CD1c-positive myeloid dendritic cell (primary cell): Measurements from ENCODE around the gene CLSTN2.

ENCODE experiments used
- DNase-seq: peaks from one replicate; pipeline ENCODE4 v3.0.0-alpha.2; 2016; ENCODE audit errors: extremely low spot score

The CLSTN2 gene

DNA sequence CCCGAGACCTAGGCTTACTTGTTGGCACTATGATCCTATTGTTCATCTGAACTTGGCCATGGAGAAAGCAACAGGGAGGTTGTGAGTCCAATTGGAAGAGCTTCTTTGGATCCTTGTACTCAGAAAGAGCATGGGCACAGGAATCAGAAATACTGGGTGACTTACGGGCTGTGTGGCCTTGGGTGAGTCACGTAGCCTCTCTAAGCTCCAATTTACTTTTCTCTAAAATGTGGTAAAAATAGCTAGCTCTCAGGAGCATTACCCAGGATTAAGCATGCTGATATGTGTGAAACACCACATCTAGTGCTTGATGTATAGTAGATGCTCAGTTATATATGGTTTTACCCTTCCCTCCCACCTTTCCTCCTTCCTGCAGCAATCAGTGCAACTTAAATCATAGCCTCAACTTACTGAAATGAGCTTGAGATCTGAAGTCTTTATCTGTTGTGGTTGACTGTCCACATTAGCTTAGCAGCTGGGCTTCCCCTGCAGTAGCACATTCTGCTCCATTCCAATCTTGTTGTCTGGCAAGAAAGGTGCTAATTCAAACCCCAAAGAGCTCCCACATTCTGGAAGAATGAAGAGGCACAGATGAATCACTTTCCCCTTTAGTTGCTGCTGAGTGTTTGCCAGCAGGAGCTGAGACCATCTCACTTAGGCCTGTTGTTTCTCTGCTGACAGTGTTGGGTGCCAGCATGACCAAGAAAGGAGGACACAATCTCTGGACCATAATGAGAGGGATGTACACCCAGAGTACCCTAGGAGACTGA lies 443.8 kb downstream of the CLSTN2 start:
- no peak for DNase-seq

DNA sequence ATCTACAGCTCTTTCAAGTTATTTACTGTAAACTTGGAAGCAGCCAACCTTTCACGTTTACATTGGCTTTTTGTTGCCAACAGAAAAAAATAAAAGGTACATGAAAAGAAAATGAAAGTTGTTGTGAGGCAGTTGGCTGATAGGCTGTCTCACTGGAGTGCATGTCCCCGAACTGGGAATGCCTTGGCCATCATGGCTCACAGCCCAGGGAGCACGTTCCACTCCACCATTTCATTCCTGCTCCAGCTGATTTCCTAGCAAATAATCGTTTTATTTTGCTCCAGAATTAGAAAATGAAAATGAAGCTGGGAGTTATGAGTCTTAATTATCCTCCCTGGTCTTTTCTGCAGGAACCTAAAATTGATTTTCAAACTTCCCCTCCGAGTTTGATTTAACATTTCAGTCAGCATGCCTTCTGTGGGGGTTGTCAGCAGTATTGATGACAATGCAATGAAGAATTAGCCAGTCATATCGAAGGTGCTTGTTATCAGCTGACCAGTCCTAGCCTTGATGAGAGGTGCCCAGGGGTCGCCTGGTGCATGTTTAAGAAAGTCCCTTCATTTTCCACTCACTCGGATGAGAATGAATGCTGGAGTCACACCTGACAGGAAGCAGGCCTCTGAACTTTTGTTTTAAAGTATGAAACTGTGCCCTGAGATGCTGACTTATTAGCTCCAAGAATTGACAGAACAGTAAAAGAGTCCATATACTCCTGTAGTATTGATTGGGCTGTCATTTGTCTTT lies 449.2 kb downstream of the CLSTN2 start:
- DNase-seq = no peak

DNA sequence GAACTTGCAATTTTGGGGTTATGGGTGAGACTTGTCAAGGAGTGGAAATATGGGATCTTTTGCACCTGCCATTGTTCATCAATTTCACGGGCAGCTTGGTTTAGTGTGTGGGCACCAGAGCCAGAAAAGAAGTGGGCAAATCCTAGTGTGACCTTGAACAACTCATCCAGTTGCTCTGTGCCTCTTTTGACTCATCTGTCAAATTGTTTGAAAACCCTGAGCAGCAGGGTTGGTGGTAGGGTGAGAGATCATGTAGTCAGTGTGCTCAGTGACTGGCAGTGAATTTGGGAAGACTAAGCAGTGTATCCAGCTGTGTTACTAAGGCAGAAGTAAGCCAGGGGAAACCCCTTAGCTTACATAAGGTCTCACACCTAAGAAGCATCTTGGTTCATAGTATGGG lies 449.9 kb downstream of the CLSTN2 start:
- DNase-seq = no peak

DNA sequence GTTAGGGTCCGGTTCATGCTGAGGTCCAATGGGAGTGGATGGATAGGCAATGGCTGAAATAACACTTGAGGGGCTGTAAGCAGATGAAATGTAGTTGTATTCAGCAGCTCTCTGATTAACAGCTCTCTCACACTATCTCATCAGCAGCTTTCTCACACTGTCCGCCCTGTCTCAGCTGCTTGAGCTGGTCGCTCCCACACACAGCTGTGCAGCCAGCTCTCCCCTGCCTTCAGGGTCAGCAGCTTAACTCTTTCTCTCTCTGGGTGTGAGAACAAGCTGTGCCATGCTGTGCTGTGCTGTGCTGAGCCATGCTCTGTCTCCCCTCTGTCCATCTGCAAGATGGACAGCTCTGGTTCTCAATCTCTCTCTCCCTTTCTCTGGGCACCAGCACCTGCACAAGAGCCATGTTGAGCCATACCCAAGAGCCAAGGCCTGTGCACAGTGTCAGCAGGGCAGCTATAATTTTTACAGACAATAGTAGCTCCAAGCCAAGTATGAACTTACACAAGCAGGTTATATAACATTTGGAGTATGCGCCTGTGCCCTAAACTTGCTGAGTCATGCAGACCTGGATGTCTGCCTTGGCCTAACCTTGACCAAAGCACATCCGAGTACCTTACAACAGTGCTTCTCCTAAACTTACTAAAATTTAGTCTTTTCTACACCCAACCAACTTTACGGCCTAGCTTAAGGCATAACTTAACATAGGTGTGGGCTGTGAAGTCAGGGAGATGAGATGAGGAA lies 451.5 kb downstream of the CLSTN2 start:
- DNase-seq = no peak

DNA sequence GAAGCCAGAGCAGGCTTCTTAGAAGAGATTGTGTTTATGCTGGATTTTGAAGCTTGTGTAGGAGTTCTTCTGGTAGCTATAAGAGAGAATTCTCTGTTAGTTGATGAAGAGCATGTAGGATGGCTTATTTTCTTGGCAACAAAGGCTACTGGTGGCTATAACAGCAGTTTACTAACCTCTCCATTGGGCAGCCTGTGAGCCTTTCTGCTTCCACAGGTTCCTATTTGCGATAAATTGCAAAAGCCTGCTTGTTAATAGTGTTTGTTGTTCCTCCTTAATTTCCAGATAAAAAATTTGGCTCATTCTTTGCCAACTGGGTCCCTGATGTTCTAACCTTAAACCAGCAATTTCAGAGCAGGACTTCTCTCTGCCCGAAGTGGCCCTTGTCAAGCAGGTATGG lies 452.3 kb downstream of the CLSTN2 start:
- DNase-seq = no peak

DNA sequence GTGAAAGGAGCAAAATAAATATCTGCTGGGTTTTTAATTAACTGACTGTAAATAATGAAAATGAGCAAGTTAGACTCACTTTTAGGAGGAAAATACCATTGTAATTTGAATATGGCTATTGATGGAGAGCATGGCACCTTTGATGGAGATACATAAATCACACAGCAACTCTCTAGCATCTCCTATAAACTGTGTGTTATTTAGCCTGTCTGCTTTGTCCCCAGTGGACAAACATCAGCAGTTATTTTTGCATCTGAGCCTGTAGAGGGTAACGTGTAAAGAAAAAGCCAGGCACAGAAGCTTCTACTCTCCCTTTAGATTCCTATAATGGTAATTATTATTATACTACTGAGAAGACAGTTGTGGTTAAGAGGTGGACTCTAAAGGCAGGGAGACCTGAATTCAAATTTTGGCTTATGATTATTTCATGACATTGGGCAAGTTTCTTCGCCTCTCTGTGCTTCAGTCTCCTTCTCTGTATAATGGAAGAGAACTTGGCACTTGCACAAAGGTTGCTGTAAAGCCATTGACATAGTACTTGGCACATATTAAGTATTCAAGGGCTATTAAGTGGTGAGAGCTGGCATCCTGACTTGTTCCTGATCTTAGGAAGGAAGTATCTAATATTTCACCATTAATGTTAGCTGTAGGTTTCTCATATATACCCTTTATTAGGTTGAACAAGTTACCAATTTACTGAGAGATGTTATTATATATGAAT lies 453.4 kb downstream of the CLSTN2 start:
- no peak for DNase-seq

DNA sequence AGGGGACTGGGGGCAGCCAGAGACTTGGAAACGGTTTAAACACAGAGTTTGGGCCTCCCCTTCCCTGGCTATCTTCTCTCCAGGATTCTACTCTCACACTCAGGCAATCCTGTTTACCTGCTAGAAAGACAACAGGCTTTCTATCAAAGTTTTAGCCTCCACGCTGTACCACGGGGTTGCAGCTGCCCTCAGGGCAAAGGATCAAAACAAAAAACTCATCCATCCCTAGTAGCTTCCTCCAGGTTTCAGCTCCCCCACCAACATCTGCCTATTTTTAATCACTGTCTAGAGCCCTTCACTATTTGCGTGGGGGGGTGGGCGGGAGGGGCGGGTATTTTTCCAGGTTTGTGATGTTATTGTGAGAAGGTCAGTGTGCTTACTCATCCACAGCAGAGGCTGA lies 456.1 kb downstream of the CLSTN2 start:
- no peak for DNase-seq

DNA sequence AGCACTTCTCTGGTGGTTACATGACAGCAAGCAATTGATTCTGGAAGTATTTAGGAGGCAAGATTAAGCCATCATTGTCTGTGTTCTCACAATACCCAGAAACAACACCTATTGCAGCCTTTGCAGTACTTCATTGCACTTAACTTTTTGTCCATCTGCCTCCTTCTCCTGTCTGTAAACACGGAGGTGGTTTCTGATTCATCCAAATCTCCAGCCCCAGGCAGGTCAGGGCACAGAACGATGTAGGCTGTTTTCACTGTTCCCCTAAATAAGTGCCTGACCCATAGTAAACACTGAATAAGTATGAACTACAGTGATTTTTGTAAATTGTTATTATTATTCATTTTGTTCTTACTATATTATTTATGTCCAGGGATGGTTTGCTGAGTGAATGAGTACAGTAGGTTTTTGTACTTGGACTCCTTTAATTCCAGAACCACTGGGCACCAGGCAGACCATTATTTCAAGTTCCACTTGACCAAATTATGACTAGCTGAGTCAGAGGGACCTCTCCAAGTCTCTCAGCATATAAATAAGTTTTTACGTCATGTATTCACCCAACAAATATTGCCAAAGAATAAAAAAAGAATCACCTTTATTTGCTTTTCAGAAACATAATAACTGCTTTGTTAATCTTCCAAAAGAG lies 459.6 kb downstream of the CLSTN2 start:
- DNase-seq = no peak

DNA sequence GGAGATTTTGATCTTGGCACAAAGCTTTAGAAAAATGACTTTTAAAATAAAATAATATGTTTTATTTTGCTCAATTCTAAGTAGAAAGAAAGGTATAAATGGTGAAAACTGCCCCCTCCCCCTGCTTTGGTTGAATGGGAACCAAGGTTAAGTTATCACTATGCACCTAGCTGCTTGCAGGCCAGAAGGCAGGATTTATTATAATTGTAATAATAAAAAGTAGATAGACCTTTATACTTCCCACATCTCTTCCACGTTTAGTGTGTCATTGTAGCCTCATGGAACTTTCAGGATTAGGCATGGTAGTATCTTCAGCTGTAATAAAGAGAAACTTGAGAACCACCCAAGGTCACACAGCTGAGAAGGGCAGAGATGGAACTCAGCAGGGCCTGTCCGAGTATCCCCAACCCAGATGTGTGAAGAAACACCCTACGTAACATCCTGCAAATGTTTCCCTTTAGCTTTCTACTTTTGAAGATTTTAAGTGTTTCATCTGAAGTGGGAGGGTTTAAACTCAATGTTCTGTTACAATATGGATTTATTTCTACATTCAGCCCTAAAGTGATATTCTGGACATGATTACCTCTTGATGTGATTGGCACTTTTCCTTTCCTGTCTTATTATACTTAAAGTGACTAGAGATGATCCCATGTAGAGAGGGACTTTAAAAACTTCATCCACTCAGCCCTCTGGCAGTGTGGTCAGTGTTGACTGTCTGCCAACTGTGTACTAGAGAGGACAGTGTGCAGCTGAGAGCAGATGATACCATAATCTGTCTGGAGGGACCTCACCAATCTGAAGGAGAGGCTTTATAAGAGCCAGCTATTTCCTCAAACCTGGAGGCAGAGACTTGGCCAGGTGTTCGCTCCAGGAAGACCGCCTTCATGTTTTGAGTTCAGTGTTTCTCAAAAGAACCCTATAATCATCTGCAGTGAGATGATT lies 460.4 kb downstream of the CLSTN2 start:
- DNase-seq = no peak

DNA sequence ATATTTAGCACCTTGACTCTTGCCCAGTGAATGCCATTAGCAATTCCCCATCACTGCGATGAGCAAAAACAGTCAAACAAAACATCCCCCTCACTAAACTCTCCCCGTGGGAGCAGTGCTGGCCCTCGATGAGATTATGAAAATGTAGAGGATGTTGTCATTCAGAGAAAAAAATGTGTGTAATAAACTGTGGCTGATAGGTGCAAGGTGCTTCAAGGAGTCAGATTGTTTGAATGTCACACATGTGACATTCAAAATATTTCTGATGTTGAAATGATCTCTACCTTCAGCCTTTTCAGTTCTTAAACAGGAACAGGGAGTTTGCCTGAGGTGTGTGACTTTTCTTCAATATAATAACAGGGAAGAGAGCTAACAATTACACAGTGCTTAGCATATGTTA lies 461.1 kb downstream of the CLSTN2 start:
- DNase-seq = no peak

DNA sequence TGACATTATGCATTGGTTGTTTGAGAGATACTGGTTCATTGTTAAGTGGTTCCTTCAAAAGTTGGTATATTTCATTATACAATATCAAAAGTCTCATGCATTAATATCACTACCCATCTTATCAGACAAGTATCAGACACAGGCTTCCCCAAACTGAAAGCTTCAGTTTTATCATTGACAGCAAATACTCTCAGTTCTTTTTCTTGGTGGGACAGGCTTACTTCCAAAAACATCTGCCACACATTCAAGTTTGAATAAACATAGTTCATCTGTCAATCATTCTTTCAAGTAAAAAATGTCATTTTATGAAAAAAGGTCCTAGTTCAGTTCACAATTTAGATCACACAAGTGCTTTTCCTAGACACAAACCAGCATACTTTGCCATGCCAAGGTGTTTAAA lies 462.9 kb downstream of the CLSTN2 start:
- no peak for DNase-seq

DNA sequence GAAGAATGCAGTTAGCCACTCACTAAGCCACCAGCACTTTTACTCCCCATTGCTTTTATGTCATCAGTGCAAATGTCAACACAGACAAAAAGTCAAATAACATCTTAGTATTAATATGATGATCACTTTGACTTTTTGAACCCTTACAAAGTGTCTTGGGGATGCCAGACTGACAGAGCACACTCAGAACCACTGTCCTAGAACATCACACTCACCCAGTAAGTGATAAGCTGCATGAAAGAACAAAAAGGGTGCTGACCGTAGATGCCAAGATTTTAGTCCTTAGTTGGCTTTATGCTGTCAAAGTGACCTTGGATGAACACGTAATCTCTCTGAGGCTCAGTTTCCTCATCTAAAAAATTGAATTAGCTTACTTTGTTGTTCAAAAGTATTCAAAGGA lies 463.4 kb downstream of the CLSTN2 start:
- no peak for DNase-seq

DNA sequence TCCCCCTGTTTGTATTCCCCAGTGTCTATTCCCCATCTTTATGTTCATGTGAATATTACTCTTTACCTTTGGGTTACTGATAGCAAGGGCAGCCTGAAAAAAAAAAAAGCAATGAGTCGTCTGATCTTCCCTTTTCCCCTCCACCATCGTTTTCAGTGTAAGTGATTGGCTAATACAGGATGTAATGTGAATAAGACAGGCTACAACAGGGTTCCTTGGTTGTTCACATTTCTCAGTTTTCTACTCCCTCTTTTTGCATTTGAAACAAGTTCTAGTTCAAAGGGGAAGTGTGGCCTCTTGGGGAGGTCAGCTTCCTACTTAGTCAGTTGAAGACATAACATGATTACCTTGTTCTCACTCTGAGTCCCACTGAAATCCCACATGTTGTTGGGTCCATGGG lies 464.9 kb downstream of the CLSTN2 start:
- DNase-seq = peak; percentile 12

DNA sequence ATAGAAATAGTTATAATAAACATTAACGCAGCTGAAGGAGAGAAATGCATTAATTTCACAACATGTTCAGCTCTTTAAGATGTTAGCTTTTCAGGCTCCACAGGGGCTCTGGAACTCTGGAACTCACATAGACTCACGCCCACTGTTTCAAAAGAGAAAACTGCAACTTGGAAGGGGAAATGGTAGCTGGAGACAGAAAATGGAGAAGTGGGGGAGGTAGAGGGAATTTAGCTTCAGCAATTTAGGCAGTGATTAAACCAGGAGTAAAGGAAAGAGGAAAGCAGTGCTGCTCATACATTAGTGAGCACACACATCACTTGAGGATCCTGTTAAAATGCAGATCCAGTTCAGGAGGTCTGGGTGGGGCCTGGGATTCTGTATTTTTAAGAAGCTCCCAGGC lies 468.1 kb downstream of the CLSTN2 start:
- DNase-seq = peak; percentile 29

DNA sequence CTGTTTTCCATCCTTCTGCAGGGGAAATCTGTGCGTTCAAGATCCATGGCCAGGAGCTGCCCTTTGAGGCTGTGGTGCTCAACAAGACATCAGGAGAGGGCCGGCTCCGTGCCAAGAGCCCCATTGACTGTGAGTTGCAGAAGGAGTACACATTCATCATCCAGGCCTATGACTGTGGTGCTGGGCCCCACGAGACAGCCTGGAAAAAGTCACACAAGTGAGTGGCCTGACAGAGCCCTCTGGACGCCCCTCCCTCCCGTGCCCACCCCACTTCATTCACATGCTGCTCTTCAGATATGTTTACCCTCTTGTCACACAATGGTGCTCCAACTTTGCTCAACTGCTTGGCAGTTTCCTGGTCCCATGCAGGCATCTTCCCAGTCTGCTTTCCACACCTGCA lies 468.6 kb downstream of the CLSTN2 start:
- no peak for DNase-seq

DNA sequence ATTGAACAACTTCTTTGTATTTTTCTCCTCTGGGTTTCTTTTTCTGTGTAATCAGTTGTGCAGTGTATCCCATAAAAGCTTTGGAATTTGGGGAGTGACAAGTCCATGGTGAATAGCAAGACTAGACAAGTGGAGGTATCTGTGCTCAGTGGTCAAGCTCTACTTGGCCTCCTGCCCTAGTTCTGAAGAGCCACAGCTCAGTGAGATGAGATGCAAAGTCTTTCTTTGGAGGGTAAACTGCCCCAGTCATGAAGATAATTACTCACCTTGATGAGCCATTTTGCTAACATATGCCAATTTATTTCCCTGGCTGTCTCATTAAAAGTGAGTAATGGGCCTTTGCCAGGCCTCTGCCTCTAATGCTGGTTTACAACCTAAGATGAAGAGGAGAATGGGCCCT lies 471.7 kb downstream of the CLSTN2 start:
- DNase-seq = no peak

DNA sequence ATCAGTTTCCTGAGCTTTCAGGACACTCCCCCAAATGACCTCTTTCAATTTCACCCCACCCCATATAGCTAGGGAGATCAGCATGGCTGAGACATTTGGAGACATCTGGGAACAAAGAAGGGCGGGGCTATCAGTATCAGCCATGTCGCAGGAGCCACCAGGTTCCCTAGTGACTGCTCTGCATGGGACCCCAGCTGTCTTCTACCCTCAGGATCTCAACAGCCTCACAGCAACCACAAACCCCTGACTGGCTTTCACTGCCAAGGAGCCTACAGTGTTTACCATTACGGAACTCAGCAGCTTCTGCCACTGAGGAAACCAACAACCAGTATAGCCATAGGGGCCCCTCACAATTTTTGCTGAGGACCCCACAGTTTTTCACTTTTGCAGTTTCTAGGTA lies 473.3 kb downstream of the CLSTN2 start:
- no peak for DNase-seq

DNA sequence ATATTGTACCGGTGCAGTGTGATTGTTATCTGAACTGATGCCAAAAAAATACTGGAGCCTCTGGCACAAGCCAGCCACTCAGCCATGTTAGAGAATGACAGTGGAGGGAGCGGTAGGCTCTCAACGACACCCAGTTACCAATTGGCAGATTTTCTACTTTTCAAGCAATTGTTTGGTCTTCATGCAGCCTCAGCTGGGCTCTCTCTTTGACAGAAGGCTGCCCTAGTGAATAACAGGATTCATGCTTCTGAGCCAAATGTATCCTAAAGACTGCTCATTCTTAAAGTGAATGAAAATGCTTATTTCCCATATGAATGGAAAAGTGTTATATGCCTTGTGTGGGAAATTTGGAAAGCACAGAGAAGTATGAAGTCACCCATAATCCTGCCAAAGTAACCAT lies 481.7 kb downstream of the CLSTN2 start:
- DNase-seq = no peak

DNA sequence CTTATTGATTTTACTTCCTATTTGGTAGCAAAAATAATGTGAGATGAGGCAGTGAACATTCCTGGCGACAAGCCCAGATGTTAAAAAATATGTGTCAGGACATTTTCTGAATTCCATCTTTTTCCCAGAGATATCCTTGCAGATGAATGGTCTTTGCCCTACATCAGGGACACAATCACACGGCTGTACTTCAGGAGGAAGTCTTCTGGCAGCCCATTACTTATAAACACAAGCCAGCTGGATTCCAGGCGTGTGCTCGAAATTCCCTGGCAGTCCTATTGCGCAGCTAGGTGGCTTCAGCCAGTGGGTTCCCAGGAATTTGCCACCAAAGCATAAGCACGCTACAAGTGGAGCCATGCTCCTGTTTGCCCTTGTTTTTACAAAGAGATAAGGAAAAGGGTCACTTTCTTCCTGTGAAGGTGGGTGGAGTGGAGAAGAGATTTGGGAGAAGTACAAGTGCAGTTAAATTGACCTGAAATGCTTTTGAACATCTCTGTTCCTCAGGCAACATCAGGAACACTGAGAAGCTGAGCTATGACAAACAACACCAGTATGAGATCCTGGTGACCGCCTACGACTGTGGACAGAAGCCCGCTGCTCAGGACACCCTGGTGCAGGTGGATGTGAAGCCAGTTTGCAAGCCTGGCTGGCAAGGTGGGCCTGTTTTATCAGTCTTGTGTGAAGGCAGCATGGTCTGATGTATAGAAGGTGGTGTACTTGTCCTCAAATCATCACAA lies 485.8 kb downstream of the CLSTN2 start:
- DNase-seq = no peak

DNA sequence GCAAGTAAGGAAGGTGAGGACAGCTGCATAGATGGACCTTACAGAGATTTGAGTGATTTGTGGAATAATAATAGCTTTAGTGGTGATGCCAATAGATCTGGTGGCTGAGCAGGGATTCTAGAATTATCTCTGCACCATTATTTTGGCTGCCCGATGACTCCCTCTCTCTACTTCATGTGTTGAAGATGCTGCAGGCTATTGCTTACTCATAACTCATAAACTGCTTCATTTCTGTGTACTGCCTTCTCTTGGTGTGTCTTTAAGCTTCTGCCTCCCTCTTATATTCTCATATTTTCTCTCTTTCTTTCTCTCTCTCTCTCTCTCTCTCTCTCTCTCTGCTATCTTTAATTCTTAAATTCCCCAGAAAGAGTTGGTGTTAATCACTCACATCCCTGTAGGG lies 486.9 kb downstream of the CLSTN2 start:
- DNase-seq = no peak
